Lung (tissue), 12 donors: ENCODE measurements around the gene DYRK1A. TPM values are rescaled to one million over a fixed set of nuclear protein-coding genes. Genes with fewer than 3 reads are reported as not detected.

ENCODE experiments used
- ATAC-seq: fragments of 200-7000 bp; cut with Tn5 transposase; one replicate; pipeline ENCODE4 v1.9.1; 2020; ENCODE audit warnings: moderate number of reproducible peaks; ENCODE audit not compliant: insufficient read depth, low FRiP score
- DNase-seq, 3 donors: peaks; one replicate each; pipeline ENCODE4 v3.0.0-alpha.2; 2013 to 2017
- H3K27ac ChIP-seq, 2 donors: one replicate each; pipeline ENCODE4 v1.5.1; 2013; ENCODE audit warnings: mild to moderate bottlenecking in 2 of 2, moderate library complexity in 2 of 2, control low read depth in 1 of 2, inconsistent platforms in 1 of 2, low read depth in 1 of 2, low read length in 1 of 2
- H3K27me3 ChIP-seq, 3 donors: one replicate each; pipeline ENCODE4 v1.5.1; 2013; ENCODE audit warnings: low read length in 2 of 3; ENCODE audit not compliant: control insufficient read depth in 3 of 3, insufficient read depth in 3 of 3
- H3K36me3 ChIP-seq, 4 donors: one replicate each; pipeline ENCODE4 v1.5.1; 2013; ENCODE audit warnings: low read length in 4 of 4, mild to moderate bottlenecking in 1 of 4, moderate library complexity in 1 of 4; ENCODE audit not compliant: control insufficient read depth in 4 of 4, insufficient read depth in 4 of 4
- H3K4me1 ChIP-seq, 5 donors: one replicate each; pipeline ENCODE4 v1.5.1; 2013; ENCODE audit warnings: low read length in 5 of 5, mild to moderate bottlenecking in 2 of 5, moderate library complexity in 1 of 5; ENCODE audit not compliant: control insufficient read depth in 5 of 5, insufficient read depth in 5 of 5
- H3K4me3 ChIP-seq: one replicate; pipeline ENCODE4 v1.5.1; 2013; ENCODE audit warnings: mild to moderate bottlenecking, control low read depth, moderate library complexity
- H3K9ac ChIP-seq, 2 donors: one replicate each; pipeline ENCODE4 v1.5.1; 2013; ENCODE audit warnings: low read length in 2 of 2, control low read depth in 1 of 2; ENCODE audit not compliant: insufficient read depth in 1 of 2
- H3K9me3 ChIP-seq, 4 donors: one replicate each; pipeline ENCODE4 v1.5.1; 2013; ENCODE audit warnings: low read length in 3 of 4, mild to moderate bottlenecking in 1 of 4, moderate library complexity in 1 of 4; ENCODE audit not compliant: control insufficient read depth in 4 of 4, insufficient read depth in 3 of 4
- CTCF ChIP-seq: IDR thresholded peaks from 2 replicates; pipeline ENCODE4 v1.5.1; 2012; ENCODE audit warnings: mild to moderate bottlenecking; ENCODE audit errors: control extremely low read depth, extremely low read depth
- WGBS, 2 donors: extraction: QIAGEN DNeasy Blood & Tissue Kit; methylation state at CpG; one replicate each; pipeline ENCODE4 v1.1.7; 2013; 5-methylcytosine and 5-hydroxymethylcytosine counted together
- polyA plus RNA-seq, 2 donors: library from polyadenylated mRNA; stranded (reverse); fragments of 200-250 nt; gene quantifications; one replicate each; pipeline ENCODE4 v1.2.1, GENCODE V29; 2013
- total RNA-seq, 2 donors: library from RNA; depleted of rRNA in 1 of 2; stranded (reverse); fragments of >200 nt in 1 of 2; gene quantifications; one replicate each; pipeline ENCODE4 v1.2.1, GENCODE V29; 2014 to 2021
- donor health status: control.
- donor health status: control.
- donor health status: Bipolar disorder and iron deficiency.
- donor health status: healthy.
- donor health status: DM: yes; HTN: yes; CAD: no.

Gene DYRK1A
- total and polyA plus RNA-seq, 4 donors, result 22.1 to 149 (median 43.3) TPM

DNA sequence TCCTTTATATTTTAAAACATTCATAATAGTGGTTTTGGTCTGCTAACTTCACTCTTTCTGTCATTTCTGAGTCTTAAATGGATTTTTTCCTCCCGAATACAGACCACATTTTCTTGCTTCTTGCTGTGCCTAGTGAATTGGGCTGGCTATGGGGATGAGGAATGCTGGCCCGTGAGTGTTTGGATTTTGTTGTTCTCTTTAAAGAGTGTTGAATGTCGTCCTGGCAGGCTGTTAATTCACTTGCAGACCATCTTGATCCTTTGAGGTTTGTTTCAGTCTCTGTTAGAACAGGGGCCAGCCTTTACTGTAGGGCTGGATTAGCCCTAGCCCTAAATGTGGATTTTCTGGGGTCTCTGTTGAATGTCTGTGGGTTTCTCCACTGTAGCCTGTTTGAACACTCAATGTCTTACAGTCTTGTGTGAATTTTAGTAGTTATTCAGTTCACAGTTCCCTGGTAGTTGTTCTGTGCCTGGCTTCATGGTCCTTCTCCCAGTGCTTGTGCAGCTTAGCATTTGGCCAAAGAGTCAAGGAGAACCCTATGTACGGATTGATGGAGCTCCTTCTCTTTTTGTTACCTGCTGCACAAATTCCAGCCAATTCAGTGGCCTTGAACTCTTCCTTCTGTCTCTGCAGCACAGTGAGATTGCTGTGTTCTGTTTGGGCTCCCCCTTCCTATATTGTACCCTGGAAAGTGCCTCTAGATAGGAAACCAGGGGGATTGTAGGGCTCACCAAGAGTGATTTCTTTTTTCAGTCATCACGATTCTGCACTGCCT is 95.7 kb downstream of the DYRK1A start:
- ATAC-seq (no peak), DNase-seq (no peak)
- no peak overlapping the region for H3K27ac ChIP-seq
- H3K4me1 ChIP-seq, result peaks cover 14 to 47% (median 28%) of the 10 kb centered on the region in 5 donors
- no peak for TF ChIP-seq CTCF
- H3K9me3 ChIP-seq, result no peaks in the 10 kb centered on the region
- H3K9ac ChIP-seq, result no peak overlapping the region
- no peak overlapping the region for H3K4me3 ChIP-seq
- no peaks in the 10 kb centered on the region for H3K36me3 ChIP-seq
- WGBS, 2 donors, result 60 to 61% methylated on average over 5 of the region's 5 CpGs
- no peaks in the 10 kb centered on the region for H3K27me3 ChIP-seq

DNA sequence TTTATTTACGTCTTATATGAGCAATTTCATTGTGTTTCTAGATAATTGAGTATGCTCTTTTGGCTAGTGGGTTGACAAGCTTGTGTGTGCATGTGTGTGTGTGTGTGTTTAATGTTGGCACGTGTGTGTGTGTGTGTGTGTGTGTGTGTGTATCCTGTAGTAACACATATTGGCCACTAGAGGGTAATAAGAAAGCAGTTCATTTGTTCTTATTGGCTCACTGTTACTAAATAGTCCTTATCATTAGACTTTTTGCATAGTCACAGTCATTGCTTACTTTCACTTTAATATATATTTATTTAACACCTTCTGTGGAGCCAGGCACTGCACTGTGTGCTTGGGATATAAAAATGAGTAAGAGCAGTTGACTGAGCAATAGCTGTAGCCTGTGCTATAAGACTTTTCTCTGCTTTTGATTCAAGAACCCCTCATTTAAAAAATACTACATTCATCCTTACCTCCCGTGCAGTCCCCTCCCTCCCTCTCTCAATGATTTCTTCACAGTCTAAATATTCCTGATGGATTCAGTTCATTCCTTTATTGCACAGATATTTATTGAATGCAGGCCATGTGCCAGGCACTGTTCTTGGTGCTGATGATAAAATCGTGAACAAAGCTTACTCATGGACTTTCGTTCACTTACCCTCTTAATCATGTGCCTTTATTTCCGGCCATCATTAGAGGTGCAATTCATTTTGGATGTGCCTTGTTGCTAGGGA is 96.7 kb downstream of the DYRK1A start:
- peak; percentile 86 for ATAC-seq
- DNase-seq, result peak; percentile 33 to 61 (median 52)
- Histone ChIP-seq H3K4me1 (peaks cover 12 to 38% (median 21%) of the 10 kb centered on the region in 5 donors), H3K9me3 (no peaks in the 10 kb centered on the region), H3K27me3 (no peaks in the 10 kb centered on the region), H3K27ac (peak overlapping the region in 1 of 2 donors; percentile 76), H3K36me3 (no peaks in the 10 kb centered on the region), H3K4me3 (no peak overlapping the region), H3K9ac (no peak overlapping the region)
- peak; percentile 51 for TF ChIP-seq CTCF
- WGBS, 2 donors, result 27 to 36% methylated on average over 6 of the region's 6 CpGs

DNA sequence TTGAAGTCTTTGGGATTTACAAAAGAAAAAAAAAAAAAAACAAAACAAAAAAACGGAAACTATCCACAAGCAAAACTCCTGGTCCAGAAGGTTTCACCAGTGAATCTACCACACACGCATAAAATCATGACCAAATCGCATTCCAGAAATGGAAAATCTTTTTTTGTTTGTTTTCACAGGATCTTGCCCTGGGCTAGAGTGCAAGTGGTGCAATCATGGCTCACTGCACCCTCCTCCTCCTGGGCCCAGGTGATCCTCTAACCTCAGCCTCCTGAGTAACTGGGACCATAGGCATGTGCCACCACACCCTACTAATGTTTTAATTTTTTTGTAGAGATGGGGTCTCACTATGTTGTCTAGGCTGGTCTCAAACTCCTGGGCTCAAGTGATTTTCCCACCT is 100.5 kb downstream of the DYRK1A start:
- Histone ChIP-seq H3K4me3 (no peak overlapping the region), H3K27ac (no peak overlapping the region), H3K9ac (no peak overlapping the region), H3K4me1 (peaks cover 5 to 16% (median 9%) of the 10 kb centered on the region in 5 donors), H3K9me3 (no peaks in the 10 kb centered on the region), H3K36me3 (no peaks in the 10 kb centered on the region), H3K27me3 (no peaks in the 10 kb centered on the region)
- DNase-seq (no peak), ATAC-seq (no peak)
- no peak for TF ChIP-seq CTCF
- WGBS, 2 donors, result 97% methylated on average over 3 of the region's 3 CpGs
